ENCODE data around the gene PPP6R1. TPM values are rescaled to one million over a fixed set of nuclear protein-coding genes. Genes with fewer than 3 reads are reported as not detected.

Gene PPP6R1
- total RNA-seq, 1 experiment from 2014 or later, result 172 TPM

DNA sequence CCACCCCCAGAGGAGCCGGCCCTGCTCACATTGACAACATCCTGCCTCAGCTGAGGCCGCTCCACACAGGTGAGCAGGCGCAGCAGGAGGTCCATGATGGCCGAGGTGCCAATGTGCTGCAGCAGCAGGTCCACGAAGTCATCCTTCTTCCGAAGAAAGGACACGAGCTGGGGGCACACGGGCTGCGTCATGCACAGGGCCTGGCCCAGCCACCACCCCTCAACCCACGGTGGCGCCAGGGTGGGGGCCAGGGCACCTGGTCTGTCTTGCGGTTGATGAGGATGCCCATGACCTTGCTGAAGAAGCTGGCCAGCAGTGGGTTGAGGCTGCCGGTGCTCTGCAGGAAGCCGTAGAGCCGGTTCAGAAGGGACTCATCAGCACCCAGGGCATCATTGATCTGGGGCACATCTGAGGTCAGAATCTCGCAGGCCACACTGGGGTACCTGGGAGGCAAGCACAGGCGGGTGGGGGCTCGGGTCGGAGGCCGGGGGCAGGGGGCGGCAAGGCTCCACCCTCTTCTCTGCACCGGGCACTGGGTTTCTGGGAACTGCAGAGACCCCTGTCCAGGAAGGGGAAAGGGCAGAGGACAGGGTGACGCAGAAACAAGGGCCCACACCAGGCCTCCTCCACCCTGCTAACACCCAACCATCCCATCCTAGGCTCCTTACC is 13.4 kb downstream of the PPP6R1 start:
- peaks cover 13% of the 10 kb centered on the region; the same call in 1 of the 2 replicates for H3K36me3 ChIP-seq (ENCODE audit: control insufficient read depth, insufficient read depth, low read length)
- no peak for DNase-seq (ENCODE audit: low read depth, low spot score)
- no TSS peak for BruUV-seq (replicated peaks)
- ATAC-seq, result no peak
- ChIA-PET CTCF (no interaction called here), POLR2A (no interaction called here)
- peaks cover 9% of the 10 kb centered on the region; the same call in 1 of the 2 replicates for H3K4me1 ChIP-seq (ENCODE audit: control insufficient read depth, insufficient read depth, low read length)
- H3K27me3 ChIP-seq (ENCODE audit: control insufficient read depth, insufficient read depth, low read length), result no peaks in the 10 kb centered on the region
- intact Hi-C loops (cut with micrococcal nuclease; ENCODE audit: unreplicated experiment) (no loop called here), in situ Hi-C loops (cut with HindIII; ENCODE audit: low pct_unique_long_range_greater_than_20kb, low sequenced_read_pairs) (no loop called here)
- no peak for TF ChIP-seq TCF7L2 (IDR thresholded peaks at IDR 0.05; ENCODE audit: low read depth, low read length)
- TF ChIP-seq, protein P1, sequence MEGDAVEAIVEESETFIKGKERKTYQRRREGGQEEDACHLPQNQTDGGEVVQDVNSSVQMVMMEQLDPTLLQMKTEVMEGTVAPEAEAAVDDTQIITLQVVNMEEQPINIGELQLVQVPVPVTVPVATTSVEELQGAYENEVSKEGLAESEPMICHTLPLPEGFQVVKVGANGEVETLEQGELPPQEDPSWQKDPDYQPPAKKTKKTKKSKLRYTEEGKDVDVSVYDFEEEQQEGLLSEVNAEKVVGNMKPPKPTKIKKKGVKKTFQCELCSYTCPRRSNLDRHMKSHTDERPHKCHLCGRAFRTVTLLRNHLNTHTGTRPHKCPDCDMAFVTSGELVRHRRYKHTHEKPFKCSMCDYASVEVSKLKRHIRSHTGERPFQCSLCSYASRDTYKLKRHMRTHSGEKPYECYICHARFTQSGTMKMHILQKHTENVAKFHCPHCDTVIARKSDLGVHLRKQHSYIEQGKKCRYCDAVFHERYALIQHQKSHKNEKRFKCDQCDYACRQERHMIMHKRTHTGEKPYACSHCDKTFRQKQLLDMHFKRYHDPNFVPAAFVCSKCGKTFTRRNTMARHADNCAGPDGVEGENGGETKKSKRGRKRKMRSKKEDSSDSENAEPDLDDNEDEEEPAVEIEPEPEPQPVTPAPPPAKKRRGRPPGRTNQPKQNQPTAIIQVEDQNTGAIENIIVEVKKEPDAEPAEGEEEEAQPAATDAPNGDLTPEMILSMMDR (IDR thresholded peaks at IDR 0.05), result no peak
- TF ChIP-seq SIN3A (IDR thresholded peaks at IDR 0.05; ENCODE audit: borderline replicate concordance, insufficient read depth, low read depth, low read length), result no peak
- TF ChIP-seq, protein P2, sequence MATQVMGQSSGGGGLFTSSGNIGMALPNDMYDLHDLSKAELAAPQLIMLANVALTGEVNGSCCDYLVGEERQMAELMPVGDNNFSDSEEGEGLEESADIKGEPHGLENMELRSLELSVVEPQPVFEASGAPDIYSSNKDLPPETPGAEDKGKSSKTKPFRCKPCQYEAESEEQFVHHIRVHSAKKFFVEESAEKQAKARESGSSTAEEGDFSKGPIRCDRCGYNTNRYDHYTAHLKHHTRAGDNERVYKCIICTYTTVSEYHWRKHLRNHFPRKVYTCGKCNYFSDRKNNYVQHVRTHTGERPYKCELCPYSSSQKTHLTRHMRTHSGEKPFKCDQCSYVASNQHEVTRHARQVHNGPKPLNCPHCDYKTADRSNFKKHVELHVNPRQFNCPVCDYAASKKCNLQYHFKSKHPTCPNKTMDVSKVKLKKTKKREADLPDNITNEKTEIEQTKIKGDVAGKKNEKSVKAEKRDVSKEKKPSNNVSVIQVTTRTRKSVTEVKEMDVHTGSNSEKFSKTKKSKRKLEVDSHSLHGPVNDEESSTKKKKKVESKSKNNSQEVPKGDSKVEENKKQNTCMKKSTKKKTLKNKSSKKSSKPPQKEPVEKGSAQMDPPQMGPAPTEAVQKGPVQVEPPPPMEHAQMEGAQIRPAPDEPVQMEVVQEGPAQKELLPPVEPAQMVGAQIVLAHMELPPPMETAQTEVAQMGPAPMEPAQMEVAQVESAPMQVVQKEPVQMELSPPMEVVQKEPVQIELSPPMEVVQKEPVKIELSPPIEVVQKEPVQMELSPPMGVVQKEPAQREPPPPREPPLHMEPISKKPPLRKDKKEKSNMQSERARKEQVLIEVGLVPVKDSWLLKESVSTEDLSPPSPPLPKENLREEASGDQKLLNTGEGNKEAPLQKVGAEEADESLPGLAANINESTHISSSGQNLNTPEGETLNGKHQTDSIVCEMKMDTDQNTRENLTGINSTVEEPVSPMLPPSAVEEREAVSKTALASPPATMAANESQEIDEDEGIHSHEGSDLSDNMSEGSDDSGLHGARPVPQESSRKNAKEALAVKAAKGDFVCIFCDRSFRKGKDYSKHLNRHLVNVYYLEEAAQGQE (IDR thresholded peaks at IDR 0.05; ENCODE audit: insufficient read depth in 1 of 2, low read depth in 2 of 2, low read length in 1 of 2), result no peak
- H3K9me3 ChIP-seq (ENCODE audit: control insufficient read depth, insufficient read depth, low read depth, low read length), result no peaks in the 10 kb centered on the region
- no peak overlapping the region for H3K27ac ChIP-seq (ENCODE audit: low read length)
- no peak overlapping the region for H3K4me3 ChIP-seq (ENCODE audit: low read depth in 2 of 2, low read length in 2 of 2)

- TSS peak; percentile 49 for BruUV-seq (replicated peaks)
- ChIA-PET CTCF (no interaction called here), POLR2A (no interaction called here)
- Histone ChIP-seq H3K4me1 (ENCODE audit: control insufficient read depth, insufficient read depth, low read length) (peaks cover 9% of the 10 kb centered on the region; the same call in 1 of the 2 replicates), H3K27ac (ENCODE audit: low read length) (no peak overlapping the region), H3K9me3 (ENCODE audit: control insufficient read depth, insufficient read depth, low read depth, low read length) (no peaks in the 10 kb centered on the region), H3K27me3 (ENCODE audit: control insufficient read depth, insufficient read depth, low read length) (no peaks in the 10 kb centered on the region), H3K36me3 (ENCODE audit: control insufficient read depth, insufficient read depth, low read length) (peaks cover 15% of the 10 kb centered on the region; the same call in 1 of the 2 replicates), H3K4me3 (ENCODE audit: low read depth in 2 of 2, low read length in 2 of 2) (no peak overlapping the region)
- ATAC-seq (no peak), DNase-seq (ENCODE audit: low read depth, low spot score) (no peak)
- intact Hi-C loops (cut with micrococcal nuclease; ENCODE audit: unreplicated experiment) (no loop called here), in situ Hi-C loops (cut with HindIII; ENCODE audit: low pct_unique_long_range_greater_than_20kb, low sequenced_read_pairs) (no loop called here)
- TF ChIP-seq, protein P2 (IDR thresholded peaks at IDR 0.05; ENCODE audit: insufficient read depth in 1 of 2, low read depth in 2 of 2, low read length in 1 of 2), result no peak
- TF ChIP-seq POLR2AphosphoS5 (IDR thresholded peaks at IDR 0.05; ENCODE audit: low read depth, low read length) (no peak), TCF7L2 (IDR thresholded peaks at IDR 0.05; ENCODE audit: low read depth, low read length) (no peak), SIN3A (IDR thresholded peaks at IDR 0.05; ENCODE audit: borderline replicate concordance, insufficient read depth, low read depth, low read length) (no peak)
- TF ChIP-seq, protein P1 (IDR thresholded peaks at IDR 0.05), result no peak
These were observed 14.7 kb downstream of the PPP6R1 start for GRCh38 chr19:55244004-55244680.

Measured in Panc1 (cell line).